HEK293T (cell line): ENCODE data around the gene UBTD1.

Experiments used
- CTCF ChIA-PET: fragments of 350-600 bp; formaldehyde crosslinking; extraction: SDS; loops from one replicate; lab custom pipeline; 2021; ENCODE audit warnings: antibody characterized with exemption, inconsistent platforms; lab: Yijun Ruan, JAX
- POLR2A ChIA-PET: fragments of 350-600 bp; formaldehyde crosslinking; extraction: SDS; loops from one replicate; lab custom pipeline; 2020; ENCODE audit warnings: antibody characterized with exemption, inconsistent platforms; lab: Yijun Ruan, JAX
- DNase-seq: peaks from one replicate; pipeline ENCODE4 v3.0.0; 2012; ENCODE audit warnings: mixed read lengths; ENCODE audit errors: extremely low spot score
- ARNT ChIP-seq: fragments of 450-650 bp; IDR thresholded peaks from 2 replicates; pipeline ENCODE4 v1.6.1; 2017; ENCODE audit warnings: mild to moderate bottlenecking
- BHLHE40 ChIP-seq: fragments of 450-650 bp; IDR thresholded peaks from 2 replicates; pipeline ENCODE4 v1.6.1; 2016; ENCODE audit warnings: mild to moderate bottlenecking, moderate library complexity, borderline replicate concordance
- CTBP1 ChIP-seq: fragments of 450-650 bp; IDR thresholded peaks from 2 replicates; pipeline ENCODE4 v1.6.1; 2016; ENCODE audit warnings: borderline replicate concordance
- ELF4 ChIP-seq: fragments of 450-650 bp; IDR thresholded peaks from 2 replicates; pipeline ENCODE4 v1.6.1; 2017; ENCODE audit warnings: antibody characterized with exemption
- FOXA1 ChIP-seq: fragments of 450-650 bp; IDR thresholded peaks from 2 replicates; pipeline ENCODE4 v1.6.1; 2016; ENCODE audit warnings: mild to moderate bottlenecking
- FOXK2 ChIP-seq: fragments of 450-650 bp; IDR thresholded peaks from 2 replicates; pipeline ENCODE4 v1.6.1; 2016; ENCODE audit warnings: mild to moderate bottlenecking
- FOXM1 ChIP-seq: fragments of 450-650 bp; IDR thresholded peaks from 2 replicates; pipeline ENCODE4 v1.6.1; 2017; ENCODE audit warnings: mild to moderate bottlenecking, borderline replicate concordance
- HDGF ChIP-seq: fragments of 450-650 bp; IDR thresholded peaks from 2 replicates; pipeline ENCODE4 v1.6.1; 2017; ENCODE audit warnings: antibody characterized with exemption, borderline replicate concordance
- L3MBTL2 ChIP-seq: fragments of 450-650 bp; conservative IDR thresholded peaks from 2 replicates; pipeline ENCODE4 v1.6.1; 2016; ENCODE audit warnings: mild to moderate bottlenecking
- LEF1 ChIP-seq: fragments of 450-650 bp; IDR thresholded peaks from 2 replicates; pipeline ENCODE4 v1.6.1; 2017; ENCODE audit warnings: mild to moderate bottlenecking, borderline replicate concordance
- NFRKB ChIP-seq: fragments of 450-650 bp; IDR thresholded peaks from 2 replicates; pipeline ENCODE4 v1.6.1; 2016; ENCODE audit warnings: mild to moderate bottlenecking, moderate library complexity
- SP1 ChIP-seq: fragments of 450-650 bp; IDR thresholded peaks from 2 replicates; pipeline ENCODE4 v1.6.1; 2017
- SUZ12 ChIP-seq: fragments of 450-650 bp; IDR thresholded peaks from 2 replicates; pipeline ENCODE4 v1.6.1; 2016; ENCODE audit warnings: mild to moderate bottlenecking
- TARDBP ChIP-seq: fragments of 450-650 bp; IDR thresholded peaks from 2 replicates; pipeline ENCODE4 v1.6.1; 2016
- ZNF384 ChIP-seq: fragments of 450-650 bp; IDR thresholded peaks from 2 replicates; pipeline ENCODE4 v1.6.1; 2016
- TF ChIP-seq, protein P1 (sequence below): fragments of 450-650 bp; IDR thresholded peaks from 2 replicates; pipeline ENCODE4 v1.6.1; 2016

The UBTD1 gene

DNA sequence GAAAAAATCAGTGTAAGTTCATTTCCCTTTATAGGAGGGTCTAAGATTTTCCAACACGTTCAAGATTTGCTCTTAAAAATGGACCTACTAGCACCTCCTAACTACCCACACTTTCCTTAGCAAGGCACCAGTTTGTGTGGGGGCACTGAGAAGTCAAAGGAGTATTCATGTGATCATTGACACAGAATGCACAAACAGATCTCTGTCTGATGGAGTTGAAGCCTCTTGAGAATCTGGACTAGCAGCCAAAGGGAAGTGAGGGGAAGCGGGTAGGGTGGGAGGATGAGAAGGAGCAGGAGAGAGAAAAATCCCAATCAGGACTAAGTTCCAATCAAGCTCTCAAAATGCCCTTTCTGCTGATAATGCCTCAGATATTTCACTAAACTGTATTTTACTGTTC is 4.6 kb upstream of the UBTD1 start:
- TF ChIP-seq NFRKB (no peak), ZNF384 (no peak), TARDBP (no peak), BHLHE40 (no peak), SP1 (no peak), FOXM1 (no peak), FOXA1 (no peak), FOXK2 (no peak), CTBP1 (no peak), ELF4 (no peak), SUZ12 (no peak), HDGF (no peak), ARNT (no peak), LEF1 (no peak)
- TF ChIP-seq, protein P1, sequence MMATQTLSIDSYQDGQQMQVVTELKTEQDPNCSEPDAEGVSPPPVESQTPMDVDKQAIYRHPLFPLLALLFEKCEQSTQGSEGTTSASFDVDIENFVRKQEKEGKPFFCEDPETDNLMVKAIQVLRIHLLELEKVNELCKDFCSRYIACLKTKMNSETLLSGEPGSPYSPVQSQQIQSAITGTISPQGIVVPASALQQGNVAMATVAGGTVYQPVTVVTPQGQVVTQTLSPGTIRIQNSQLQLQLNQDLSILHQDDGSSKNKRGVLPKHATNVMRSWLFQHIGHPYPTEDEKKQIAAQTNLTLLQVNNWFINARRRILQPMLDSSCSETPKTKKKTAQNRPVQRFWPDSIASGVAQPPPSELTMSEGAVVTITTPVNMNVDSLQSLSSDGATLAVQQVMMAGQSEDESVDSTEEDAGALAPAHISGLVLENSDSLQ, result no peak
- DNase-seq, result no peak
- ChIA-PET POLR2A (no interaction called here), CTCF (no interaction called here)

DNA sequence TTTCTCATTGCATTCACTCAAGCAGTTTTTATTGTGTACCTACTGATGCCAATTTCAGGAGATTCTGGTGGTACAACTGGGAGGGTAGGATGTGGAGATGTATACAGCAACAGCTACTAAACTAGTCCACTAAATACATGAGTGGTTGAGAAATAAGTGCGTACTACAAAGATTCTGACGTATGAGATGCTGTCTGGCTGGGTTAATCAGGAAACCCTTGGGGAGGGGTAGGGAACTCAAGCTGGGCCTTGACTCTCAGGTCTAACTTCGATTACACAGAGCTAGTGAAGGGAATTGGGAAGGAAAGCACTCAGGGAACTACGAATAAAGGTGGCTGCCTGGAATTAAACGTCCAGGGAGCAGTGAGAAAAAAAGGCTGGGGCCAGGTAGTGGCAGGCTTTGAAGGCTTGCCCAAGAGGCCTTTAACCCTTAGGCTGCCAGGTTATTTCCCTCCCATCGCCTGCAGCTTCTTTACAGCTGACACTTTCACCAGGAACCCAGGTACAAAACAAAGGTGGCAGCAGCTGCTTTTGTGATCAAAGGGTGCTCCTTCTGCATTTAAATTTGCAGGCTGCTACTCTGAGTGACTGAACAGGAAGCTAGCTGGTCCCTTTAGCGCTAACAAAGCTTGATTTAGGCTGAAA is 3.7 kb upstream of the UBTD1 start:
- POLR2A ChIA-PET, result no interaction called here
- TF ChIP-seq, protein P1, result no peak
- TF ChIP-seq FOXM1 (no peak), SUZ12 (no peak), ELF4 (no peak), HDGF (no peak), ZNF384 (no peak), FOXK2 (no peak), FOXA1 (no peak), CTBP1 (no peak), SP1 (no peak)
- CTCF ChIA-PET, result interaction anchor here (0.5 kb wide), 1 partner anchor 215 kb away, joined by 3 read pairs; no protein-coding TSS in a partner anchor
- no peak for DNase-seq

DNA sequence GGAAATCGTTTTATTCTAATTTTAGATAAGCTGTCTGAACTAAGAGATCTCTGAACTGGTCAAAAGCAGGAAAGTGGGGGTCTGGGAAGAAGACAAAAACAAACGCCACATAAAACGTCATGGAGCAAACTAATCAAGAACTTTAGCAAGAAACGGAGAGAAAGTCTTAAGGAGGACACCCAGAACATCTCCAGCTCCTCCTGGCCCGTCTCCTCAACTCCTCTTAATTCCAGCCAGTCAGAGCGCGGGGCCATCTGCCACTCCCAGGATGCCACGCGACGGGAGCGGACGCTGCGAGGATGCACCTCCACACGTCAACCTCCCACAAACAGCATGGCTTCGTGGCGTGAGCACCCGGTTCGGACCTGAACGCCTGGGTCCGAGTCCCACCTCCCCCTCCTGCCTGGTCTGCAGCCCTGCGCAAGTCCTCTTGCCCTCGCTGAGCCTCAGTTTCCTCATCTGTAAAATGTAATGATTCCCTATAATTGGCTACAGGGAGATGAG is 1.1 kb upstream of the UBTD1 start:
- ChIA-PET CTCF (no interaction called here), POLR2A (interaction anchor here (0.5 to 0.9 kb wide), 11 partner anchors 9 to 141 kb away, joined by 3 to 6 read pairs (median 3); no protein-coding TSS in a partner anchor)
- TF ChIP-seq, protein P1, result peak; percentile 76
- TF ChIP-seq L3MBTL2, result peak; percentile 82
- TF ChIP-seq SUZ12, result no peak
- no peak for TF ChIP-seq ZNF384
- no peak for TF ChIP-seq ELF4
- TF ChIP-seq HDGF, result no peak
- no peak for TF ChIP-seq FOXA1
- TF ChIP-seq SP1, result no peak
- TF ChIP-seq LEF1, result no peak
- TF ChIP-seq FOXM1, result no peak
- TF ChIP-seq BHLHE40, result no peak
- peak; percentile 87 for DNase-seq

DNA sequence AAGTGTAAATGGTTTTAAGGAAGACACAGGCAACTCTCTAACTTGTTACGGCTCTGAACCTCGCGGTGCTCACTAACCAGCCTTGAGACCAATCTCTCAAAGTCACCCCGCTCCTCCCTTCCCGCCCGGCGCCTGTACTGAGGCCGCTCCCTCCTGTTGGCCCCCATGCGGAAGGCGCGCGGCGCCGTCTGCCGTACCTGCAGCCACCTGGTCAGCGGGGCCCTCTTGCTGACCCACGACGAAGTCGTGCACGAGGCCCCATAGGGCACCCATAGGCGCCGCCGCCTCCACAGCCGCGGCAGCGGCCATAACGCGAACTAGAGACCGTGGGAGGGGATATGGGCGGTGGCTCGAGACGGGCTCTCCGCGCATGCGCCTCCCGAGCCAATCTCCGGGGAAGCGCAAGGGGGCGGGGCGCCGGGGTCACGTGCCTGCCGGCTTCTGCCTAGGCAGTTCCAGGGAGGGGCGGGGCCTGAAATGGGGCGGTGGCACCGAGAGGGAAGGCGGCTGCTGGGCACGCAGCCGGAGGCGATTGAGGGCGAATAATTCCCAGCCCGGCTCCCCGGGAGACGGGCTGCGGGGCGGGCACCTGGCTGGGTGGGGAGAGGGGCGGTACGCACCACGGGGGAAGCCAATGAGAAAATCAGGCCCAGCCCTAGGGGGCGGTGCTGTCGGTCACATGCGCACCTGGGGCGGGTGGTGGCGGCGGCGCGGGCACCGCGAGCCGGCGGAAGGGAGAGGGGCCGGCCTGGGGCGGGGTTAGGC is 466 bp upstream of the UBTD1 start, which contains the start of gene MMS19:
Gene MMS19, minus strand, starts transcription at position 347 of the 765 bp plus-strand sequence. Its CDS starts 38 bp downstream, at position 309.
- ChIA-PET POLR2A (interaction anchor here (0.8 to 1.8 kb wide), 7 partner anchors 8 to 143 kb away, joined by 3 to 5 read pairs (median 4); partner anchors contain the start of gene PI4K2A), CTCF (no interaction called here)
- TF ChIP-seq, protein P1, result peak; percentile 98
- TF ChIP-seq ELF4, result peak; percentile 63
- TF ChIP-seq FOXK2, result no peak
- peak; percentile 81 for TF ChIP-seq L3MBTL2
- peak; percentile 100 for DNase-seq

DNA sequence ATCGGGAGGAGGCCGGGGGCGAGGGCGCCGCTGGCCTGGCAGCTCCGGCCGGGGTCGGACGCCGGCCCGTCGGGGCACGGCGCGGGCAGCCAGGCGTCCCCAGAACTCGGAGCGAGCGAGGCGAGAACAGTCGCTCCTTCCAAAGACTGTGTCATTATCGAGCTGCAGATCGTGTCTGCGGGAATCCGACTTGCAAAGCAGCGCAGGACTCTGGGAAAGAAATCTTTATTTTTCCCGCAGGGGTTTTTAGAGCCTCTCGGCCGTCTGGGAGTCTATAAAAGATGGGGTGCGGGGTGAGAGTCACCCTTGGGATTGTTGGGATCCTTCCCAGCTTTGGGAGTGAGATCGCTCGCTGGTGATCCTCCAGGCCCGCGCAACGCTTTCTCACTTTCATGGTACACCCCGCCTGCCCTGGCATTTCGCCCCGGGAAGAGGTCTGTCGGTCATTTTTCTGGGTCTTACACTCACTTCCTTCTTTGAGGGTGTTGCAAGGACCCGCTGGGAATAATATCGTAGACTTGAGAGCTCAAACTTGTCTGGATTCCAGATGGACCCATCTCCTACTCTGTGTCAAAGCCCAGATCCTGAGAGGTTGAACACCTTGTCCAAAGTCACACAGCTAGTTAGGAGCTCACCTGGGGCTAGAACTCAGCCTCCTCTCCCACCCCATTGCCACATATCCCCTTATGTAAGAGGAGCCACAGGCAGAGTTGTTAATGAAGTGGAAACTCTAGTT is 1.0 kb downstream of the UBTD1 start:
- no peak for DNase-seq
- CTCF ChIA-PET, result interaction anchor here (0.6 to 1.3 kb wide), 3 partner anchors 35 to 112 kb away, joined by 3 to 6 read pairs (median 3); no protein-coding TSS in a partner anchor
- peak; percentile 31; the same call in 1 of the 2 replicates for TF ChIP-seq LEF1
- no peak for TF ChIP-seq ZNF384
- POLR2A ChIA-PET, result interaction anchor here (0.6 to 1.8 kb wide), 4 partner anchors 9 to 141 kb away, joined by 3 to 5 read pairs (median 4); partner anchors contain the start of gene PI4K2A
